SK-N-SH treated with all-trans-retinoic acid at 6 μM for 48 hours (cell line): Measurements from ENCODE around the gene RTP3.

Experiments
- ATAC-seq: fragments of 200-7000 bp; cut with Tn5 transposase; 3 replicates; pipeline ENCODE4 v1.9.1; 2020; ENCODE audit warnings: mild to moderate bottlenecking, moderate library complexity
- BACH2 ChIP-seq: fragments of 250-450 bp; sonication (Bioruptor Pico); IDR thresholded peaks from 2 replicates; pipeline ENCODE4 v1.9.0; 2021; ENCODE audit warnings: mild to moderate bottlenecking, borderline replicate concordance
- CREB5 ChIP-seq: fragments of 250-450 bp; sonication (Bioruptor Pico); IDR thresholded peaks from 2 replicates; pipeline ENCODE4 v1.5.1; 2020; ENCODE audit warnings: low read depth, mild to moderate bottlenecking, moderate library complexity
- CSDC2 ChIP-seq: fragments of 250-450 bp; sonication (Bioruptor Pico); IDR thresholded peaks from 2 replicates; pipeline ENCODE4 v1.5.0; 2020; ENCODE audit warnings: mild to moderate bottlenecking, moderate library complexity
- CSRNP3 ChIP-seq: fragments of 250-450 bp; sonication (Bioruptor Pico); IDR thresholded peaks from 2 replicates; pipeline ENCODE4 v1.5.1; 2021; ENCODE audit warnings: mild to moderate bottlenecking, moderate library complexity
- ESRRG ChIP-seq: fragments of 250-450 bp; sonication (Bioruptor Pico); IDR thresholded peaks from 2 replicates; pipeline ENCODE4 v1.6.1; 2021; ENCODE audit warnings: mild to moderate bottlenecking
- GLIS3 ChIP-seq: fragments of 250-450 bp; sonication (Bioruptor Pico); IDR thresholded peaks from 2 replicates; pipeline ENCODE4 v1.5.0; 2020; ENCODE audit warnings: mild to moderate bottlenecking, moderate library complexity
- PATZ1 ChIP-seq: fragments of 250-450 bp; sonication (Bioruptor Pico); IDR thresholded peaks from 2 replicates; pipeline ENCODE4 v1.8.0; 2020; ENCODE audit warnings: mild to moderate bottlenecking, moderate library complexity, borderline replicate concordance
- POU6F1 ChIP-seq: fragments of 250-450 bp; sonication (Bioruptor Pico); IDR thresholded peaks from 2 replicates; pipeline ENCODE4 v1.8.0; 2021; ENCODE audit warnings: low read depth, mild to moderate bottlenecking, moderate library complexity, borderline replicate concordance
- PPARA ChIP-seq: fragments of 250-450 bp; sonication (Bioruptor Pico); IDR thresholded peaks from 2 replicates; pipeline ENCODE4 v1.5.0; 2020; ENCODE audit warnings: mild to moderate bottlenecking, borderline replicate concordance
- RARB ChIP-seq: fragments of 250-450 bp; sonication (Bioruptor Pico); IDR thresholded peaks from 2 replicates; pipeline ENCODE4 v1.8.0; 2021; ENCODE audit warnings: mild to moderate bottlenecking, moderate library complexity
- SNAI2 ChIP-seq: fragments of 250-450 bp; sonication (Bioruptor Pico); IDR thresholded peaks from 2 replicates; pipeline ENCODE4 v1.5.0; 2020; ENCODE audit warnings: mild to moderate bottlenecking, moderate library complexity
- TCF4 ChIP-seq: fragments of 250-450 bp; sonication (Bioruptor Pico); IDR thresholded peaks from 2 replicates; pipeline ENCODE4 v1.8.0; 2021; ENCODE audit warnings: mild to moderate bottlenecking, moderate library complexity, borderline replicate concordance
- TOX ChIP-seq: fragments of 250-450 bp; sonication (Bioruptor Pico); IDR thresholded peaks from 2 replicates; pipeline ENCODE4 v1.8.0; 2021; ENCODE audit warnings: mild to moderate bottlenecking, moderate library complexity, borderline replicate concordance
- TSHZ2 ChIP-seq: fragments of 250-450 bp; sonication (Bioruptor Pico); IDR thresholded peaks from 2 replicates; pipeline ENCODE4 v1.5.0; 2020; ENCODE audit warnings: mild to moderate bottlenecking, moderate library complexity
- ZC3H10 ChIP-seq: fragments of 250-450 bp; sonication (Bioruptor Pico); IDR thresholded peaks from 2 replicates; pipeline ENCODE4 v1.5.1; 2021; ENCODE audit warnings: mild to moderate bottlenecking, moderate library complexity
- ZFP3 ChIP-seq: fragments of 250-450 bp; sonication (Bioruptor Pico); IDR thresholded peaks from 2 replicates; pipeline ENCODE4 v1.5.0; 2020; ENCODE audit warnings: mild to moderate bottlenecking, moderate library complexity
- ZFP30 ChIP-seq: fragments of 450-650 bp; formaldehyde crosslinking; IDR thresholded peaks from 2 replicates; pipeline ENCODE4 v1.5.0; 2022; ENCODE audit warnings: mild to moderate bottlenecking, moderate library complexity
- ZNF565 ChIP-seq: fragments of 450-650 bp; formaldehyde crosslinking; conservative IDR thresholded peaks from 2 replicates; pipeline ENCODE4 v1.5.0; 2020; ENCODE audit warnings: low read depth, mild to moderate bottlenecking, moderate library complexity
- ZNF70 ChIP-seq: fragments of 450-650 bp; formaldehyde crosslinking; IDR thresholded peaks from 2 replicates; pipeline ENCODE4 v1.5.0; 2020; ENCODE audit warnings: mild to moderate bottlenecking, moderate library complexity
- ZNF8 ChIP-seq: fragments of 450-650 bp; formaldehyde crosslinking; IDR thresholded peaks from 2 replicates; pipeline ENCODE4 v1.5.0; 2020; ENCODE audit warnings: mild to moderate bottlenecking, moderate library complexity

The RTP3 gene

GRCh38 chr3:46454209-46454595, 43.6 kb upstream of the RTP3 start:
- TF ChIP-seq RARB = no peak
- no peak for TF ChIP-seq CREB5
- no peak for TF ChIP-seq CSRNP3 (CRISPR knock-in tag)
- TF ChIP-seq ZC3H10 (CRISPR knock-in tag) = no peak
- no peak for TF ChIP-seq SNAI2
- TF ChIP-seq GLIS3 (CRISPR knock-in tag) = no peak
- no peak for TF ChIP-seq POU6F1 (CRISPR knock-in tag)
- no peak for TF ChIP-seq ESRRG (CRISPR knock-in tag)
- TF ChIP-seq TOX (CRISPR knock-in tag) = no peak
- no peak for TF ChIP-seq CSDC2 (CRISPR knock-in tag)
- no peak for TF ChIP-seq TSHZ2 (CRISPR knock-in tag)
- no peak for TF ChIP-seq PATZ1 (CRISPR knock-in tag)
- no peak for TF ChIP-seq ZFP30 (CRISPR knock-in tag)
- no peak for TF ChIP-seq ZNF70 (CRISPR knock-in tag)
- no peak for TF ChIP-seq PPARA (CRISPR knock-in tag)
- TF ChIP-seq ZNF8 = no peak
- TF ChIP-seq ZFP3 = no peak
- no peak for ATAC-seq

GRCh38 chr3:46454606-46455005, 43.2 kb upstream of the RTP3 start:
- TF ChIP-seq TOX (CRISPR knock-in tag) (no peak), ZFP30 (CRISPR knock-in tag) (no peak), BACH2 (CRISPR knock-in tag) (no peak), TSHZ2 (CRISPR knock-in tag) (no peak), TCF4 (CRISPR knock-in tag) (no peak), ZNF70 (CRISPR knock-in tag) (no peak), ZNF565 (no peak), POU6F1 (CRISPR knock-in tag) (no peak)
- no peak for ATAC-seq
